Activated naive CD8-positive, alpha-beta T cell treated with anti-CD3 and anti-CD28 coated beads, Interleukin-2, amount 50 U/mL, for 16 hours (primary cell): Measurements from ENCODE around the gene UMODL1.

ENCODE experiments used
- DNase-seq: peaks from one replicate; pipeline ENCODE4 v3.0.0-alpha.2; 2020; ENCODE audit warnings: low read depth, low spot score

UMODL1 gene

DNA sequence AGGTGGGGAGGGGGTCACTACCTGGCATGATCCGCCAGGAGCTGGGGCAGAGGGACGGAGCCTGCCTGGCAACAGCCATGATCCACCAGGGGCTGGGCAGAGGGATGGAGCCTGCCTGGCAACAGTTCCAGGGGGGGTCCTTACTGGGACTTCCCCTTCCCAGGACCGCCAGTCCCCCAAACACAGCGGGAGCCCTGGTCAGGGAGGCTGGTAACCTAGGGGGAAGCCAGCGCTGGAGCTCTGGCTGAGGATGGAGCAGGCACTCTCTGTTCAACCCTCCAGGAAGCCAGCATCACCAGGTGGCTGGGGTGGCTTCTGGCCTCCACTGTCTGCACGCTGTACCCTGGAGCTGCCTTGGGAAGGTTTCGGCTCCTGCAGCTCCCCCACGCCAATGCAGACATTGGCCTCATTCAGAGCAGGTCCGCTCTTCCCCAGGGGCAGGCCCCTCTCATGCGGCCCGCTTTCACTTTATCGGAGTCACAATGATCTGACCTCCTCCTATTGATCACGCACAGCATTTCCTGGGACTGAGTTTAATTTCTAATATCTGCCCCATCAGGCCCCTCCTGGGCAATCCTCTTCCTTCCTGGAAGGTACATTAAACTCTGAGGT, 79.5 kb downstream of the UMODL1 start:
- no peak for DNase-seq

GRCh38 chr21:42151148-42151947, 80.2 kb downstream of the UMODL1 start:
- DNase-seq, result no peak

DNA sequence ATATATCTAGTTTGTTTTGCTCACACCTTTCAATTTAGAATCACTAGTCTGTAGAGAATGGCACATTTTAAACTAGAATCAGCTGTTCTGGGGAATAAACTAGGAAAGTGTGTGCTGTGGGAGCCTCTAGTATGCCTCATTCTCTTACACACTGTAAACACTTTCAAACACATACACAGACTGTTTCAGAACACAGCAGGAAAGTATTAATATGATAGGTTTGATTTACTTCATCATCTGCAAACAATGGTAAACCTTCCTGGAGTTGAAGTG, 80.8 kb downstream of the UMODL1 start:
- no peak for DNase-seq

- no peak for DNase-seq
These were observed 82.0 kb downstream of the UMODL1 start for GRCh38 chr21:42153046-42153686.

GRCh38 chr21:42153746-42154145, 82.6 kb downstream of the UMODL1 start:
- DNase-seq, result no peak

DNA sequence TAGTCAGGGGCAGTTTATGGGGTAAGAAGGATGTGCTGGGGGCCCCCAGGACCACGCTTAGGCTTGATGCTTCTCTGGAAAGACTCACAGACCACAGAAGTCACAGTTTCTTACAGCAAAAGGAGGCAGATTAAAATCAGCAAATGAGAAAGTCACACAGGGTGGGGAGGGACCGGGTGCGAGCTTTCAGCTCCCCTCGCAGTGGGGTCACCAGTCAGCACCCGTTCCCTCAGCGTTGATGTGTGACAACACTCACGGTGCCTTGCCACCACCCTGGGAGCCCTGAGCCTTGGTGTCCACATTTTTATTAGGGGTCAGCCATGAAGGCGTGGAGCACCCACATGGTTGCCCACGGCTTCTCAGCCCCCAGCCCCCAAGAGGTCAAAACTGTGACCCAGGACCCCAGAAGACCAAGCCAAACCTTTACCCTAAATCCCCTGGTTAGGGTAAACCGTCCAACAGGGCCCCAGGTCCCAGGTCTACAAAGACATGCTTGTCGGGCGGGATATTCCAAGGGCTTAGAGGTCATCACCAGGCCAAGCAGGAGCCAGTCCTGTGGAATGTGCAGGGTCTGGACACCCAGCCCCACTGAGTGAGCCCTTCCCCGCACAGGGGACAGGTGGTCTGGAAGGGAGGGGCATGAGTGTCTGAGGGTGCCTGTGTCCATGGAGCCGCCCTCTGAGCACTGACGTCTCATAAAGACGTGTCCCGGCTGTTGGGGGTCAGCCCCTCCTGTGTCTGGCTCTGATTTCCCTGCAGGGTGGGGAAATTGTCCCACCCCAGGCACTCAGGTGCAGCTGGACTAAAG, 83.3 kb downstream of the UMODL1 start:
- no peak for DNase-seq

GRCh38 chr21:42155045-42155855, 84.1 kb downstream of the UMODL1 start:
- DNase-seq, result no peak

- no peak for DNase-seq
These were observed 85.8 kb downstream of the UMODL1 start for GRCh38 chr21:42156690-42157605.

GRCh38 chr21:42157606-42158310, 86.6 kb downstream of the UMODL1 start:
- DNase-seq, result no peak

DNA sequence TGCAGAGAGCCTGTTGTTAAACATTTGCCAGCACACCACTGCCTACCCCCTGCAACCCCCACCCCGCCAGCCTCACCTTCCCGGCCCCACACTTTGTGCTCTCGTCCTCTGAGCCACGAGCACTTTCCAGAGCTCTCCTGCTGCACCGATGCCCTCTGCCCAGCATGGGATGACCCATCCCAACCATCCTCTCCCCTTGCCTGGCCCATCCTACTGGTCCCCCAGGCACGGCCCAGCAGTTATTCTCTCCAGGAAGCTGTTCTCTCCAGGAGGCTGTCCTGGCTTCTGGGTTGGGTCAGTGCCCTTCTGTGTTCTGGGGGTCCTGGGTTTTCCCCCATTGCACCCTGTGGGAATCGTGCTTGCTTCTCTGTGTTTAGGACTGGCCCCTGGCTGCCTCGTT, 87.7 kb downstream of the UMODL1 start:
- no peak for DNase-seq

DNA sequence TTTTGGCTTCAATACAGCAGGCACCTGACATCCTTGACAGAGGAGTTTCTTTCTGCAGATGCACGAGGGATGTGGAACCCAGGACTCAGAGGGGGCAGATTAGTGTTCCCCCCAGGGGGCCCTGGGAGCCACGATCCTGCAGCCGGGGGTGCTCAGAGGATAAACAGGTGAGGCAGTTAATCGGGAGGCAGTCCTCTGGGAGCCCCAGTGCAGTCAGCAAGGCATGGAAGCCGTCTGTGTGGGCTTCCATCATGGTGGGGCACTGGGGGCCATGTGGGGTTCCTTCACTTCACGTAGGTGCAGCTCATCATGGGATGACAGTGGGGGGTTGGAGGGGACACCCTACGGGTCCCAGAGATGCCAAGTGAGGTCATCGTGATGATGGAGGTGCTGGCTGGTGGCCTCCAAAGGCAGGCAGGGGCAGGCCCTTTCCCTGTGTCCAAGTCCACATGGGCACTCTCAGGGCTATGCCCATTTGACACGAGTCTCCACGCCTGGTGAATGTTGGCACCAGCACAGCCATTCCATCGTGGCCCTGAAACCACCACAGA, 88.5 kb downstream of the UMODL1 start:
- DNase-seq, result no peak

- DNase-seq, result no peak
These were observed 89.1 kb downstream of the UMODL1 start for GRCh38 chr21:42160111-42160721.

GRCh38 chr21:42160765-42161164, 89.6 kb downstream of the UMODL1 start:
- no peak for DNase-seq

DNA sequence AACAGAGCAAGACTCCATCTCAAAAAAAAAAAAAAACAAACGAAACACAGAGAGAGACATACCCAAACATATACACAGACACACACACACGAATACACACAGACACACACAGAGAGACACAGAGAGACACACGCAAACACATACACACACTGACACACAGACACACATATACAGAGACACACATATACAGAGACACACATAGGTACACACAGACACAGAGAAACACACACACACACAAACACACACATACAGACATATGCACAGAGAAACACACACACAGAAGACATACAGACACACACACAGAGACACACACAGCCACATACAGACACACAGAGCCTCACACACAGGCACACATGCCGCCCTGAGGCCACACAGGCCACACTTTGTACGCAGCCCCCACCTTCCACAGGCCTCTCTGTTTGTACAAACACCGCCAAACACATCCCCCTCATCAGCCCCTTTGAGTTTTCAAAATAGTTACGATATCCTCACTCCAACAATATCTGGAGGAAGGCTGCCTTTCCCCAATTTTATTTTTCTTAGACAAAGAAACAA, 90.4 kb downstream of the UMODL1 start:
- DNase-seq, result no peak

GRCh38 chr21:42161956-42162681, 91.0 kb downstream of the UMODL1 start:
- DNase-seq, result no peak

DNA sequence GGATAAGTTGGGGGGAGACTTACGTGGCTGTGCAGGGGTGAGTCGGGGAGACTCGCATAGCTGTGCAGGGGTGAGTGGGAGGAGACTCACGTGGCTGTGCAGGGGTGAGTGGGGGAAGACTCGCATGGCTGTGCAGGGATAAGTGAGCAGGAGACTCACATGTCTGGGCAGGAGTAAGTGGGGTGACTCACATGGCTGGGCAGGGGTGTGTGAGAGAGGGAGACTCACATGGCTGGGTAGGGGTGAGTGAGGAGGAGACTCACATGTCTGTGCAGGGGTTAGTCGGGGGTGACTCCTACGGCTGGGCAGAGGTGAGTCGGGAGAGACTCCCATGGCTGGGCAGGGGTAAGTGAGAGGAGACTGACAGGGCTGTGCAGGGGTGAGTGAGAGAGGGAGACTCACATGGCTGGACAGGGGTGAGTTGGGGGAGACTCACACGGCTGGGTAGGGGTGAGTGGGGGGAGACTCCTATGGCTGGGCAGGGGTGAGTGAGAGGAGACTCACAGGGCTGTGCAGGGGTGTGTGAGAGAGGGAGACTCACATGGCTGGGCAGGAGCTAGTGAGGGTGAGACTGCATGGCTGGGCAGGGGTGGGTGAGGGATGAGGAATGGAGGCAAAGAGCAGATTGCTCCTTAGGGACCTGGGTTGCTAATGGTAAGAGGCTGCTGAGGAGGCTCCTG, 91.9 kb downstream of the UMODL1 start:
- DNase-seq, result no peak

DNA sequence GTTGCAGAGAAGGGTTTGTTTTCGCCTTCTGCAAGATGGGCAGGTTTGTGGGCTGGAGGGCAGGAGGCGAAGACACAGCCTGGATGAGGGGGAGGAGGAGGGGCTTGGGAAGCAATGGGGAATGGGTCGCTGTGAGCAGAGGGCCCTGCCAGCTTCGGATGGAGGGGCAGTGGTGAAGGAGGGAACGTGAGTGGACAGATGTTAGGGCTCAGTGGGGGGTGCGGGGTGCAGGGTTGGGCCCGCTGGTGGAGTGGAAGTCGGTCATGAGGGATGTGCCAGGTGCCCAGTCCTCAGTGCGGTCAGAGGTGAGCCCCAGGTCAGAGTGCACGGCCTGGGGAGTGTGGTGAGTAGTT, 92.4 kb downstream of the UMODL1 start:
- DNase-seq, result no peak
